Measurements from ENCODE around the gene METTL13.

The METTL13 gene

DNA sequence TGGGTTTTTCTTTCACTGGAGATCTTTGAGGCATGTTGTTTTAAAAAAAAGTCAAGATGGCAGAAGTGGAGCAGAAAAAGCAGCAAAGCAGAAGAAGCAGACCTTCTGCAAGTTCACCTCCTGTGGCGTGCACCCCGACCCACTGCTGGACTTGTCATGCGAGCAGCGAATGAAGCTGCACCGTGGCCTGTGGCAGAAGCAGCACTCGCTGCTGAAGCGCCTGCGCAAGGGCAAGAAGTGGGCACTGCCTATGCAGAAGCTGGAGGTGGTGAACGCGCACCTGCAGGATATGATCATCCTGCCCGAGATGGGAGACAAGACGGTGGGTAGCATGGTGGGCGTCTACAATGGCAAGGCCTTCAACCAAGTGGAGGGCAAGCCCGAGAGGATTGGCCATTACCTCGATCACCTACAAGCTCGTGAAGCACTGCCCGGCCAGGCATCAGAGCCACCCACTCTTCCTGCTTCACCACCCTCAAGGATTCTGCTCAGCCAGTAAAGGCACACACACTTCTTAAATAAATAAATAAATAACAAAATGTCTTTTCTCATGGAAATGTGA lies 22.1 kb downstream of the METTL13 start:
- no peak for DNase-seq

DNA sequence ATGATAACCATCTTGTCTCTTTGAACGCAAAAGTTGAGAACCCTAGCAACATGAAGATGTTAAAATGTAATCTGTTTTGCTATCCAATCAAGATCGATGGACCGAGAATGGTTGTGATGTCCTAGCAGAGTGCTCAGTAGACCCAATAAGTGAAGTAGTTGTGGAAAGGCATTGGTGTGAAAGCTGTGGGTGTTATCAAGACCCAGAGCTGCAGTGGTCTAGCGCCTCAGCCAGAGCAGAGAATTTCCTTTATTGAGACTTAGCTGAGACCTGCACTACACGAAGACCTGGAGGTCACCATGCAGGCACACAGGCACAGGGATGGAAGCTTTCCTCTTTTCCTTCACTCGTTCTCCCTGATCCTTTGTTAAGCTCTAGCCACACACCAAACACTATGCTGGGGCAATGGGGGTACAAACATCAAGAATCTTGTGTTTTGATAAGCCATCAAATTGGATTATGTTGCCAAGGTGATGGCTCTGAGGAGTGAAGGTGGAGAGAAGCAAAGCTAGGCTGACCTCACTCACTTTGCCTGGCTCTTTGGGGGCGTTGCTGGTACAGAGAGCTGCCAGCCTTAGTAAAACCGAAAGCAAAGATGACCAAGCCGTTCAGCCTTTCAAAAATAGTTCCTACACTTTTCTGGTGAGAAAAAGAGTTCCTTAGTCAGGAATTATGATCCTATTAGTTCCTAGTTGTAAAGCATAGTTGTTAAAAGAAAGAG lies 24.1 kb downstream of the METTL13 start:
- peak; percentile 56 for DNase-seq

DNA sequence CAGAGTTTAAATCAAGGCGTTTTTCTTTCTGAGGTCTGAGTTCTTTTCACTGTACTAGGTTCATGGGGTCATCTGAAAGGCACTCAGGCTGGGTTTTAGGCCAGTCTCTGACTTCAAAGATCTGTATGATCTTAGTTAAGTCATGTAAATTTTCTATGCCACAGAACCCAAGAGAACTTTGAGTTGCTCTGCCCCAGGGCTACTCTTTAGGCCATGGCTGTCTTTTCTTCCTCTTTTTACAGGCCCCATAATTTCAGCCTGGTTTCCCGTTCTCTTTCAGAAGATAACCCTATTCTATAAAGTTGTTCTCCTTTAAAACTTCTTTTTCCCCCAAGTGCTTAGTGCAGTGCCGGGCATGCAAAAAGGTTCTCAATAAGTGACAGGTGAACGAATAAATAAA lies 26.1 kb downstream of the METTL13 start:
- DNase-seq: no peak

DNA sequence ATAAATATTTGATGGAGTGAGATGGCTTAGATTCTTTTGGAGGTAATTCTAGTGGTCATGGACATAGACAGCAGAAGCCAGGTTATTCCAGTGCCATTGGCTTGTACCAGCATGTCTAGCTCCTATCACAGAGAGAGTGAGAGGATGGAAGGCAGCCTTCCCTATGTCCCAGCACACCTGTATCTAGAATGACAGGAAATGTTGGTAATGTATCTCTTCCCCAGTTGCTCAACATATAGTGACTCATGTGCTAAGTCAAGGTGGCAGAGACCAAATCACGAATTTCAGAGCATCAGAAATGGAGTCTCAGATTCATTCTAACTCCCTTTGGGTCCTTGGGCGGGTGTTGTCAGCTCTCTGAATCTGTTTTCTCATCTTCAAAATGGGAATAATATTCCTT lies 28.4 kb downstream of the METTL13 start:
- DNase-seq: no peak

DNA sequence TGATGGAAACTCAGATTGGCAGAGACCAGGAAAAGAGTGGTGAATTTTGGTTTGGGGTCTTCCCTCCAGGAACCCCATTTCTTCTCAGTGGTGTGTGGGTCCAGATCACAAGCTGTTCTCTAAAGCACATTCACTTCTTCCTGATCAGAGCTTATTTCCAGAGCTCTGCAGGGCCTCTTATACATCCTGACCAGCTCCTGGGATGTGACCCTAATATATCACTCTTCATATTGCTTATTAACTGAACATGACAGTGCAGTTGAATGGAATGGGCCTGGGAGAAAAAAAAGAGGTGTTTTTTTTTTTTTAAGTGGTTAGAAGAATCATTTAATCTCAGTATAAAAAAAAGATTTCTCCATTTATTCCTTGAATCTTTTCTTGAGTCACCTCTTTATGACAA lies 30.2 kb downstream of the METTL13 start:
- DNase-seq: no peak

DNA sequence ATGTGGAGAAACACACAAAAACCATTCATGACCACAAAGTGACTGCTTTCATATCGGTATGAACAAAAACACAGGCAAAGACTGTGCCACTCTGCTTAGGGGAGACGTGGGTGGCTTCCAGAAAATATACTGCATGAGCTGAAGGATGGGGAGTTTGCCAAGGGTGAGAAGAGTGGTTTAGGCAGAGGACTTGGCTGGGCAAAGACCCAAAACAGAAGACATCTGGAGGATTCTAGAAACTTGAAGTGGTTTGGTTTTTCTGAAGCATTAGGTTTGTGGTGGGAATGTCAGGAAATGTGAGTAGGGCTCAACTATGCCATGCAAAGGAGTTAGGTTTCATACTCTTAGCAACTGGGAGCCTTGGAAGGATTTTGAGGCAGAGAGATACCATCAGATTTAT lies 33.2 kb downstream of the METTL13 start:
- no peak for DNase-seq

DNA sequence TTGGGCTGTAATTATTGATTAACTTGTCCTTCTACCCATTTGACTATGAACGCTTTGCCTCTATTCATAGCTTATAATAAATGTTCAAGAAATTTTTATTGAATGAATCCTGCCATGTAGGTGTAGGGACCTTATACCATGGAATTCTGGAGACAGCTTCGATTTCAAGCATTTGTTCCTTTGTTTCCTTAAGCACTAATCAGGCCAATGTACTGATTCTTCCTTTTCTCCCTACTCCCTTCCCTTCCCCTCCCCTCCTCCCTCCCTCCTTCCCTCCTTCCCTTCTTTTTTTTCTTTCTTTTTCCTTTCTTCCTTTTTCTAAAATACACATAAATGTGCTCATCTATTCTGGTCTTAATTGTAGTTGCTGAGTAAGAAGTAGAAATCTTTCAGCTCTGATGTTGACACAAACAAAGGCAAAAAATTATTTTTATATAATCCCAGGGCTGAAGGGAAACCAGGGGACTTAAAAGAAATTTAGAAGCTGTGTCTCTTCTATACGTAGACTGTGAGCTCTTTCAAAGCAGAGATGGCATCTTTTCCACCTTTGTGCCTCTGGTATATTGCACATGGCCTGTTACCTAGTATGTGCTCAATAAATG lies 34.9 kb downstream of the METTL13 start:
- DNase-seq: no peak

DNA sequence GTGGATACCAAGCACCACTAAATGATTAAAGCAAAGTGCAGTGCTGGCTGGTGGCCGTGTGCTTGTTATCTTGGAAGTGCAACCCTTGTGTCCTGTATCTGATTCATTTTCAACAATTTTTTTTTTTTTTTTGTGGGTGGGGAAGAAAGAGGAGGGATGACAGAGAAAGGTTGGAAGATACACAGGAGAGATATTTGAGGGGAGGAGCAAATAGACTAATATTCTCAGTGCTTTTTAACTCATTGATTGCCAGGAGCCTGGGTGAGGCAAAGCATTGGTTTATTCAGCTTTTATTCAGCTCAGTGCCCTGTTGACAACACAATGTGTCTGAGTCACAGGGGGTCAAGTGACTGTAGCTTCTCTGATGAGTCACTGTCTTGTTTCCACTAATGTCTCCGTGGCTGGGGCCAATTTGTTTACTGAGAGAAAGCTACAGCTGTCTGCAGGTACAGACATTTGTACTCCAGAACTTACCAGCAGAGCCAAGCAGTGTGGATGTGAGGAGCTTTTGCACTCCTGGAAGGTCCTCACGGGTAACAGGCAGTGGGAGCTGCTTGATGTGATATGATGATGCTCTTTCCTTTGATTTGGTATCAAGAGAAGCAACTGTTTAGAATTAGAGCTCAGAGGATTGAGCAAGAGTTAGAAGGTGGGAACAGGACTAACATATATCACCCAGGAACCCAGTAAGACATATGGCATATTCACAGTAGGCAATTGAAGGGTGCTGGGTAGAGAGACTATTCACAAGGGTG lies 36.2 kb downstream of the METTL13 start:
- peak; percentile 84 for DNase-seq

DNA sequence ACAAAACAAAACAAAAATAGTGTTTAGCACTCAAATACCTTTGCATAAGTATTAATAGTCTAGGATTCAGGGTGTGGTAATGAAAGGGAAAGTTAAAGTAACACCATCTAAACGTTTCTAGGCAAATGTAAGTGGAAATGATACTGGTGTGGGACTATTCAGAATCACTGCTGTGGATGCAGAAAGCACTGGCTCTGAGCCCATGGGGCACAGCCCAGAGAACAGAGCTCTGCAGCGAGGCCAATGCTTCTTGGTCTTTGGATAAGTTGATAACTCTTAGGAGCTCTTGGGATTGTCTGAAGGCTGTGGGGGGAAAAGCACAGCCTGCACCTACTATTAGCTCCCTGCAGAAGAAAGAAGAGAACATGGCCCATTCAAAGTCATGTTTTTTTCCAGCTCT lies 38.5 kb downstream of the METTL13 start:
- peak; percentile 7 for DNase-seq

DNA sequence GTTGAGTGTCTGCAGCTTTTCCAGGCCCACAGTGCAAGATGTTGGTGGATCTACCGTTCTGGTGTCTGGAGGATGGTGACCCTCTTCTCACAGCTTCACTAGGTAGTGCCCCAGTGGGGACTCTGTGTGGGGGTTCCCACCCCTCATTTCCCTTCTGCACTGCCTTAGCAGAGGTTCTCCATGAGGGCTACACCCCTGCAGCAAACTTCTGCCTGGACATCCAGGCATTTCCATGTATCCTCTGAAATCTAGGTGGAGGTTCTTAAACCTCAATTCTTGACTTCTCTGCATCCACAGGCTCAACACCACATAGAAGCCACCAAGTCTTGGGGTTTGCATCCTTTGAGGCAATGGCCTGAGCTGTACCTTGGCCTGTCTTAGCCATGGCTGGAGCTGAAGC lies 45.5 kb downstream of the METTL13 start:
- no peak for DNase-seq

DNA sequence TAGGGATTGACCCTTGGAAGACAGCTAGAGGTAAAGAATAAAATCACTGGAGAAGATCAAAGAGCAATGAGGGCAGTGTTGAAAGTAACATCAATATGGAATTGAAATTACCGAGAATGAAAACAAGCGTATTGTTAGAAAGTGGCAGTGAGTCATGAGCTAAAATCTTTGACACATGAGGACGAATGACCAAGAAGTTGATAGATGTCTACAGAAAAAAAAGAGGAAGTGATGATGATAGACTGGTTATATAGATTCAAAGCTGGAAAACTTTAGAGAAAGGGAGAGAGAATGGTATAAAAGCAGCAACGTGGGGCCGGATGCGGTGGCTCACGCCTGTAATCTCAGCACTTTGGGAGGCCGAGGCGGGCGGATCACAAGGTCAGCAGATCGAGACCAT lies 47.3 kb downstream of the METTL13 start:
- peak; percentile 38 for DNase-seq

DNA sequence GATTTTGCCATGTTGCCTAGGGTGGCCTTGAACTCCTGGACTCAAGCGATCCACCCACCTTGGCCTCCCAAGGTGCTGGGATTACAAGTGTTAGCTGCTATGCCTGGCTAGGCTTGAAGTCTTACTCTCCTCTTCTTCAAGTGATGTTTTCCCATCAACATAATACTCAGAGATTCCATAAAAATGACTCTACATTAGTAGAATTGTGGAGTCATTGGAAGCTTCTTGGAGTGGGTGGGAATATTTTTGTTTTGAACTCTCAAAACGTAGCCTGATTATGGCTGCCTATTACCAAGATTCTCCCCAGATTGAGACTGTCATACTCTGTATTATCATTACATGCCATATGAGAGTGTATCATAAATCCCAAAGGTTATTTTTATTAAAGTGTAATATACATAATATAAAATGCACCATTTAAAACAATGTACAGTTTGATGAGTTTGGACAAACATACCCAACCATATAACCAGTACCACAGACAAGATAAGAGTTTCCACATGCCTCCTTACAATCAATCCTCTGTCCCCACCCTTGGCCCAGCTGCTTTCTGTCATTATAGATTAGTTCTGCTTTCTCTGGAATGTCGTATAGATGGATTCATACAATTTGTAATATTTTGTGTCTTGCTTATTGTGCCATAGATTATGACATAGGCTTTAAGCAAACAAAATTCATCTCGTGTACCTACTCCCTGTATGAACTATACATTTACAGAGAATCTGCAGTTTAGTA lies 51.8 kb downstream of the METTL13 start:
- no peak for DNase-seq

DNA sequence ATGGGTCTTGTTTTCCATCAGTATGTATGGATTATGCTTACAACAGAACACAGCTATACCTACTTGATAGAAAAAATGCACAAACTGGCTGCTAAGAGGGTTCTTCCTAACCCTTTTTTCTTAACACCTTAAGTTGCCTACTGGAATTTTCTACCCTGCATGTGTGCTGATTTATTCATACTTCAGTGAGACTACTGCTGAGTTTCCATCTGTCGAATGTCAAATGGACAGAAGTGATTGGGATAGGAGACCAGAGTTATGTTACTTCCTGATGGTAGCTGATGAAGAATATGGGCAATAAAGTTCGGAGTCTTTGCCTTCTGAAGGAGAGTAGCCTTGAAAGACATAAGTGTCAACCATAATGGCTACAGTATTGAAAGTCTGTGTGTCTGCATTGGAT lies 53.4 kb downstream of the METTL13 start:
- DNase-seq: no peak

DNA sequence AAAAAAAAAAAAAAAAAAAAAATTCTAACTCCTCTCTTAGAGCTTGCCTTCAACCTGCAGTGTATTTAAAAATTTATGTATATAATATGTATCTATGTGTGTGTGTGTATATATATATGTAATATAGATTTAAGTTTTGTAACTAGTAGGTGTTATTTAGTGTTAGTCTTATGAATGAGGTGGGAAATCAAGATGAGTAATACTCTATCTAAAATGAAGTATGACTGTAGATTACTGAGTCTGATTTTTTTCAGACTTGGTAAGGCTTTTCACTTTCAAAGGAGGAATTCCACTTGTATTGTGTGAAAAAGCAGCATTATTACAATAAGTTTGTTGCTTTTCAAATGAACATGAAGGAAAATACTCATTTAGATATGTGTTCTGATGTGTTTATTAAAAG lies 54.4 kb downstream of the METTL13 start:
- no peak for DNase-seq

DNA sequence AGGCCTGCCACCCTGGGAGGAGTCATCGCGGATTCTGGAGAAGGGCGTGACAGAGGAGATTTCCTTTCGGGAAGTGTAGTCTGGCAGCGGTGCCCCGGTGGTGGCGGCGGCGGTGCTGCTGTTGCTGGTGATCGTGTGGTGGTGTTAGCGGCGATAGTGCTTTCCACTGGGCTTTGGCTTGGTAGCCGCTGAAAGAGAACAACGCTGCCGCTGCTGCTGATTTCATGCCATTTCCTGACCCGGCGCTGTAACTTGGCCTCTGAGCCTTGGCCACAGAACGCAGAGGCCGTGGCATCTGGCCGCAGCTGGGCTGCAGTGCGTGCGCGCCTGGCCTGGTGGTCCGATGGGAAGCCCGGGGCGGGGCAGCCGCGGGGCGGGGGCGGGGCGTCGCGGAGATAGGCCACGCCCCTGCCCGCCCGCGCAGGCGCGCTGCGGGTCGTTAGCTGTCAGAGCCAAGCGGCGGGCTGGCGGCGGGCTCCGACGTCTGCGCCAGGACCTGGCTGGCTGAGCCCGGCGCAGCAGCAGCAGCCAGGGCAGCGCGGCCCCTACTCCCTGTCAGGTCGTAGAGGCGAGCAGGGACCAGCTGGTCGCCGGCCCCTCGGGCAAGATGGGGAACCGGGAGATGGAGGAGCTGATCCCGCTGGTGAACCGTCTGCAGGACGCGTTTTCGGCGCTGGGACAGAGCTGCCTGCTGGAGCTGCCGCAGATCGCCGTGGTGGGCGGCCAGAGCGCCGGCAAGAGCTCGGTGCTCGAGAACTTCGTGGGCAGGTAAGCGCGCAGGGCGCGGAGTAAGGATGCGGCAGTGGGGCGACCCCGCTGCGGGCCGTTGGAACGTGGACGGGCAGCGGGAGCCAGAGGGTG lies 59.8 kb downstream of the METTL13 start, which contains the start of gene DNM3:
TSS of gene DNM3 (plus strand) at position 449 of the 861 bp plus-strand sequence. CDS start at position 608, 159 bp downstream.
- peak; percentile 80 for DNase-seq

DNA sequence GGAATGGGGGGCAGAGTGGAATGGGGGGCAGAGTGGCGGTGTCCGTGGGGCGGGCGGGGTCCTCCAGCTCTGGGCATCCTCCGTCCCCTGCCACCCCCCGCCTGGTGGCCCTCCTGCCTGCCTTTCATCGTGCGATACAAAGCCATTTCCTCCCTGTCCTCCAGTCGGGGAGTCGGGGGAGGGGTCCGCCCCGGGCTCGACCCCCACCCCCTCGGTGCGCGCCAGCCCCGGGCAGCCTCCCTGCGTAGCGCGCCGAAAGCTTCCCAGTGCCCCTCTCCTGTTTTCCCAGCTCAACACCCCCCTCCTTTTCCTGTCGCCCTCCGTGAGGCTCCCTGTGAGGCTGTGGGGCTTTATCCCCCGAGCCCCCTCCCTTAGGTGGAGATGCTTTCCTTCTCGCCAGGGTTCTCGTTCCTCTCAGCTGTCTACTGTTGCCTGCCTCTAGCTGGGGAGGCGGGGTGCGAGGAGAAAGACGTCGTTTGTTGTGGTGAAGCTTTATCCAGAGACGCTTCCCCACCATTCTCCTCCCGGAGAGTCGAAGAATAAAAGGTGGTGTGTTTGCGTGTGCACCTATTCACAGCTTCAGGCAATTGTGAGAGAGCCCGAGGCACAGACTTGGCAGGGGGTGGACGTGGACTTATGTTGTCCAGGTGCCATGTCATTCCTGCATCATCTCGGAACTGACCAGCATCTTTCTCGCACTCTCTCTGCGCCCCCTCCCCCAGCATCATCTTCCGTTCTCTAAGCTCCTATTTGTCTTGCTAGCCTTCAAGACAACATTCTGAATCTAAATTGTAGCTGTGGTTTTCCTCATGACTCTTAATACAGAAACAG lies 60.7 kb downstream of the METTL13 start:
- DNase-seq: no peak

DNA sequence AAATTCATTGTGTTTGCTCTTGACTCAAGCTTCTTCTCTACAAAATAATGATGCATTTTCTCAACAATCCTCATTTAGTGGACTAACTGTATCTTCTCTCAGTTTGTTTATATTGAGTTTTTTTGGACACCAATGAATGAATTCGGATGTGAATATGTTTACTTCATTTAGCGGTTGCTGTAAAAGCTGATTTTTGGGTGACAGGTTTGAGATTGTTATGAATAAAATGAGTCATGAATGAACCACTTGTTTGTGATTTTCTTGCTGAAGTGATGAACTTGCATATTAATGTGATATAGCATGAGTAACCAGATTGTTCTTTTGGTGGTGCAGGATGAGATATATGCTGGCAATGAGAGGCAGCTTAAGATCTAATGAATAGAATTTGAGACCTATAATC lies 62.9 kb downstream of the METTL13 start:
- no peak for DNase-seq

DNA sequence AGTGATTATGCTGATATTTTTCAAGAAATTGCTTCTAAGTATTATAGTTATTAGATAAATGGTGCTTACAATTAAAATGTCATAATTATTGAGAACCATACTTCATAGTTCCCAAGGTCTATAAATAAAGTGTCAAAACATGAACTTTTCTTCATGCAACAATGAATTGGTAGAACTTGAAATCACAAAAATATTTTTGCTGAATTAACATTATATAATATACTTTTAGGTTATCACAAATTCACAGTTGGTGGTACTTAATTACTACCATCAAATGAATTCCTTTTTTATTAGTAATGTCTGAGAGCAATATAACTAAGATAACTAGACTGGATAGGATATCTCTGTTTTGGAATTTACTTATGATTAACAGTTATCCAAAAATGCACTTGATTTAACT lies 64.5 kb downstream of the METTL13 start:
- no peak for DNase-seq

Measured in inflammatory macrophage treated with lipopolysaccharide for 4 hours (primary cell).